Upper lobe of left lung (tissue), 6 donors: ENCODE data around the gene ONECUT3. TPM values are rescaled to one million over a fixed set of nuclear protein-coding genes. Genes with fewer than 3 reads are reported as not detected.

ENCODE experiments used
- ATAC-seq, 2 donors: fragments of 200-7000 bp; cut with Tn5 transposase; one replicate each; pipeline ENCODE4 v1.9.1; 2022; ENCODE audit warnings: mild to moderate bottlenecking in 2 of 2, moderate library complexity in 2 of 2; ENCODE audit not compliant: low FRiP score in 2 of 2
- DNase-seq, 2 donors: peaks; one replicate each; pipeline ENCODE4 v3.0.0-alpha.2; 2019 to 2020
- H3K27ac ChIP-seq, 4 donors: fragments of 200-600 bp; sonication (generic); one replicate each; pipeline ENCODE4 v1.5.1; 2016 to 2019
- H3K27me3 ChIP-seq, 4 donors: fragments of 200-600 bp; sonication (generic); one replicate each; pipeline ENCODE4 v1.5.1; 2017 to 2019
- H3K36me3 ChIP-seq, 4 donors: fragments of 200-600 bp; sonication (generic); one replicate each; pipeline ENCODE4 v1.5.1; 2016 to 2019
- H3K4me1 ChIP-seq, 4 donors: fragments of 200-600 bp; sonication (generic); one replicate each; pipeline ENCODE4 v1.5.1; 2018 to 2019
- H3K4me3 ChIP-seq, 4 donors: fragments of 200-600 bp; sonication (generic); one replicate each; pipeline ENCODE4 v1.5.1; 2017 to 2019; ENCODE audit warnings: mild to moderate bottlenecking in 2 of 4, moderate library complexity in 1 of 4
- H3K9me3 ChIP-seq, 4 donors: fragments of 200-600 bp; sonication (generic); one replicate each; pipeline ENCODE4 v1.5.1; 2018 to 2019
- EP300 ChIP-seq, 4 donors: sonication (generic); formaldehyde crosslinking; IDR thresholded peaks; one replicate each; pipeline ENCODE4 v1.5.1; 2017; ENCODE audit warnings: antibody characterized with exemption in 4 of 4, control low read depth in 2 of 4
- POLR2A ChIP-seq, 4 donors: fragments of 450-650 bp; IDR thresholded peaks; one replicate each; pipeline ENCODE4 v1.5.1; 2016 to 2017; ENCODE audit warnings: antibody characterized with exemption in 4 of 4, mild to moderate bottlenecking in 2 of 4
- POLR2AphosphoS5 ChIP-seq, 2 donors: sonication (generic); formaldehyde crosslinking; IDR thresholded peaks; one replicate each; pipeline ENCODE4 v1.5.1; 2017; ENCODE audit warnings: antibody characterized with exemption in 2 of 2
- WGBS, 2 donors: methylation state at CpG; one replicate each; pipeline ENCODE4 v1.1.5; 2017 to 2018; 5-methylcytosine and 5-hydroxymethylcytosine counted together
- total RNA-seq, 6 donors: library from RNA; depleted of rRNA in 4 of 6; stranded (reverse); fragments of >200 nt in 4 of 6; gene quantifications; one replicate each; pipeline versions ENCODE4 v1.1.0 to v1.2.1, GENCODE V29; 2016 to 2021
- TF ChIP-seq, protein P1 (sequence below), 6 experiments: fragments of 450-650 bp in 4 of 6; fragments of 200-600 bp in 2 of 6; sonication (generic) in 2 of 6; IDR thresholded peaks; one replicate each; pipeline ENCODE4 v1.5.1; 2016 to 2019; ENCODE audit warnings: antibody characterized with exemption in 6 of 6
- donor health status: DM: no; HTN: no; CAD: no; lungs with moderate emphysema.
- donor health status: DM: no; HTN: yes; CAD: no; lungs with severe emphysema.

The ONECUT3 gene
- total RNA-seq, 6 donors from 2014 or later: not detected

GRCh38 chr19:1713170-1713569 lies 40.1 kb upstream of the ONECUT3 start:
- Histone ChIP-seq H3K9me3 (no peaks in the 10 kb centered on the region), H3K27me3 (peaks cover 0 to under 1% (median 0%) of the 10 kb centered on the region in 4 donors), H3K4me3 (no peak overlapping the region), H3K36me3 (no peaks in the 10 kb centered on the region), H3K27ac (no peak overlapping the region), H3K4me1 (no peaks in the 10 kb centered on the region)
- DNase-seq (no peak), ATAC-seq (no peak)
- TF ChIP-seq, protein P1, sequence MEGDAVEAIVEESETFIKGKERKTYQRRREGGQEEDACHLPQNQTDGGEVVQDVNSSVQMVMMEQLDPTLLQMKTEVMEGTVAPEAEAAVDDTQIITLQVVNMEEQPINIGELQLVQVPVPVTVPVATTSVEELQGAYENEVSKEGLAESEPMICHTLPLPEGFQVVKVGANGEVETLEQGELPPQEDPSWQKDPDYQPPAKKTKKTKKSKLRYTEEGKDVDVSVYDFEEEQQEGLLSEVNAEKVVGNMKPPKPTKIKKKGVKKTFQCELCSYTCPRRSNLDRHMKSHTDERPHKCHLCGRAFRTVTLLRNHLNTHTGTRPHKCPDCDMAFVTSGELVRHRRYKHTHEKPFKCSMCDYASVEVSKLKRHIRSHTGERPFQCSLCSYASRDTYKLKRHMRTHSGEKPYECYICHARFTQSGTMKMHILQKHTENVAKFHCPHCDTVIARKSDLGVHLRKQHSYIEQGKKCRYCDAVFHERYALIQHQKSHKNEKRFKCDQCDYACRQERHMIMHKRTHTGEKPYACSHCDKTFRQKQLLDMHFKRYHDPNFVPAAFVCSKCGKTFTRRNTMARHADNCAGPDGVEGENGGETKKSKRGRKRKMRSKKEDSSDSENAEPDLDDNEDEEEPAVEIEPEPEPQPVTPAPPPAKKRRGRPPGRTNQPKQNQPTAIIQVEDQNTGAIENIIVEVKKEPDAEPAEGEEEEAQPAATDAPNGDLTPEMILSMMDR (IDR thresholded peaks at IDR 0.05): no peak
- TF ChIP-seq EP300 (IDR thresholded peaks at IDR 0.05) (no peak), POLR2A (IDR thresholded peaks at IDR 0.05) (no peak), POLR2AphosphoS5 (IDR thresholded peaks at IDR 0.05) (no peak)
- WGBS, 2 donors: 80 to 82% methylated on average over 2 of the region's 2 CpGs

DNA sequence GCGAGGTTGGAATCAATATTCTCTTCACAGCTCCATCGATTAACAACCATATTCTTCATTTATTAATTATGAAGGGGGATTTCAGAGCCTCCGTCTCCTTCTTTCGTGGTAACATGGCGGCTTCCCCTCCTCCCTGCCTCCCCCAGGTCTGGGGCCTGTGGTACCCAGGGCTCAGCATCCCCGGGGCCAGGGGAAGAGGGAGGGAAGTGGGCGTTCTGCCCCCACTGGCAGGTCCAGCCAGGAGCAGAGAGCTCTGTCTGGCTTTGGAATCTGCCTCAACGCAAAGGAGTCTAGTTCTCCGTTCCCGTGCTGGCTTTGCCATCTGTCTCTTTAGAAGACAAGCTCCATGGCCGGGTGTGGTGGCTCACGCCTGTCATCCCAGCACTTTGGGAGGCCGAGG lies 37.8 kb upstream of the ONECUT3 start:
- H3K4me1 ChIP-seq: no peaks in the 10 kb centered on the region
- TF ChIP-seq EP300 (IDR thresholded peaks at IDR 0.05): no peak
- TF ChIP-seq POLR2AphosphoS5 (IDR thresholded peaks at IDR 0.05): no peak
- no peak for TF ChIP-seq POLR2A (IDR thresholded peaks at IDR 0.05)
- TF ChIP-seq, protein P1 (IDR thresholded peaks at IDR 0.05): no peak
- H3K36me3 ChIP-seq: no peaks in the 10 kb centered on the region
- 52 to 60% methylated on average over 13 of the region's 13 CpGs for WGBS, 2 donors
- ATAC-seq (no peak), DNase-seq (no peak)
- no peak overlapping the region for H3K27ac ChIP-seq
- H3K9me3 ChIP-seq: no peaks in the 10 kb centered on the region
- peaks cover 0 to 21% (median 7%) of the 10 kb centered on the region in 4 donors for H3K27me3 ChIP-seq
- H3K4me3 ChIP-seq: no peak overlapping the region

DNA sequence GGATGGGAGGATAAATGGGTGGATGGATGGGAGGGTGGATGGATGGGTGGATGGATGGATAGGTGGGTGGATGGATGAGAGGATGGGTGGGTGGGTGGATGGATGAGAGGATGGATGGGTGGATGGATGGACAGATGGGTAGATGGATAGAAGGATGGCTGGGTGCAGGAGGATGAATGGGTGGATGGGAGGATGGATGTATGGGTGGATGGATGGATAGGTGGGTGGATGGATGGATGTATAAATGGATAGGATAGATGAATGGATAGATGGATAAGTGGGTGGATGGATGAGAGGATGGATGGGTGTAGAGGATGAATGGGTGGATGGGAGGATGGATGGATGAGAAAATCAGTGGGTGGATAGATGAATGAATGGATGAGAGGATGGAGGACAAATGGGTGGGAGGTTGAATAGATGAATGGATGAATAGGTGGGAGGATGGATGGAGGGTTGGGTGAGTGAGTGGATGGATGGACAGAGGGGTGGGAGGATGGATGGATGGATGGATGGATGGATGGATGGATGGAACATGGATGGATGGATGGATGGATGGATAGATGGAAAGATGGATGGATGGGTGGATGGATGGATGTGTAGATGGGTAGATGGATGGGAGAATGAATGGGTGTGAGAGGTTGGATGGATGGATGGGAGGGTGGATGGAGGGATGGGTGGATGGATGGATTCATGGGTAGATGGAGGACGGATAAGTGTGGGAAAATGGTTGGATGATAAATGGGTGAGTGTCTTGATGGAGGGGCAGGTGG lies 35.9 kb upstream of the ONECUT3 start:
- no peaks in the 10 kb centered on the region for H3K36me3 ChIP-seq
- TF ChIP-seq POLR2A (IDR thresholded peaks at IDR 0.05) (no peak), EP300 (IDR thresholded peaks at IDR 0.05) (no peak), POLR2AphosphoS5 (IDR thresholded peaks at IDR 0.05) (no peak)
- no peaks in the 10 kb centered on the region for H3K9me3 ChIP-seq
- DNase-seq: no peak
- no peaks in the 10 kb centered on the region for H3K4me1 ChIP-seq
- H3K4me3 ChIP-seq: no peak overlapping the region
- H3K27me3 ChIP-seq: peaks cover 0 to 21% (median 7%) of the 10 kb centered on the region in 4 donors
- no peak for ATAC-seq
- 75 to 83% methylated on average over 1 of the region's 1 CpG for WGBS, 2 donors
- H3K27ac ChIP-seq: no peak overlapping the region

DNA sequence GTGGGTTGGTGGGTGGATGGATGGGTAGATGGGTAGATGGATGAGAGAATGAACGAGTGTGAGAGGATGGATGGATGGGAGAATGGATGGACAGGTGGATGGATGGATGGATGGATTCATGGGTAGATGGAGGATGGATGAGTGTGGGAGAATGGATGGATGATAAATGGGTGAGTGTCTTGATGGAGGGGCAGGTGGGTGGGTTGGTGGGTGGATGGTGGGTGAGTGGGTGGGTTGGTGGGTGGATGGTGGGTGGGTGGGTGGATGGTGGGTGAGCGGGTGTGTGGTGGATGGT lies 35.4 kb upstream of the ONECUT3 start:
- Histone ChIP-seq H3K9me3 (no peaks in the 10 kb centered on the region), H3K27ac (no peak overlapping the region), H3K4me1 (no peaks in the 10 kb centered on the region), H3K36me3 (no peaks in the 10 kb centered on the region), H3K4me3 (no peak overlapping the region), H3K27me3 (peaks cover 0 to 21% (median 7%) of the 10 kb centered on the region in 4 donors)
- TF ChIP-seq, protein P1 (IDR thresholded peaks at IDR 0.05): no peak
- TF ChIP-seq POLR2A (IDR thresholded peaks at IDR 0.05): no peak
- no peak for TF ChIP-seq POLR2AphosphoS5 (IDR thresholded peaks at IDR 0.05)
- no peak for TF ChIP-seq EP300 (IDR thresholded peaks at IDR 0.05)
- ATAC-seq (no peak), DNase-seq (no peak)
- WGBS, 2 donors: 79 to 95% methylated on average over 1 to 2 of the region's 2 CpGs

DNA sequence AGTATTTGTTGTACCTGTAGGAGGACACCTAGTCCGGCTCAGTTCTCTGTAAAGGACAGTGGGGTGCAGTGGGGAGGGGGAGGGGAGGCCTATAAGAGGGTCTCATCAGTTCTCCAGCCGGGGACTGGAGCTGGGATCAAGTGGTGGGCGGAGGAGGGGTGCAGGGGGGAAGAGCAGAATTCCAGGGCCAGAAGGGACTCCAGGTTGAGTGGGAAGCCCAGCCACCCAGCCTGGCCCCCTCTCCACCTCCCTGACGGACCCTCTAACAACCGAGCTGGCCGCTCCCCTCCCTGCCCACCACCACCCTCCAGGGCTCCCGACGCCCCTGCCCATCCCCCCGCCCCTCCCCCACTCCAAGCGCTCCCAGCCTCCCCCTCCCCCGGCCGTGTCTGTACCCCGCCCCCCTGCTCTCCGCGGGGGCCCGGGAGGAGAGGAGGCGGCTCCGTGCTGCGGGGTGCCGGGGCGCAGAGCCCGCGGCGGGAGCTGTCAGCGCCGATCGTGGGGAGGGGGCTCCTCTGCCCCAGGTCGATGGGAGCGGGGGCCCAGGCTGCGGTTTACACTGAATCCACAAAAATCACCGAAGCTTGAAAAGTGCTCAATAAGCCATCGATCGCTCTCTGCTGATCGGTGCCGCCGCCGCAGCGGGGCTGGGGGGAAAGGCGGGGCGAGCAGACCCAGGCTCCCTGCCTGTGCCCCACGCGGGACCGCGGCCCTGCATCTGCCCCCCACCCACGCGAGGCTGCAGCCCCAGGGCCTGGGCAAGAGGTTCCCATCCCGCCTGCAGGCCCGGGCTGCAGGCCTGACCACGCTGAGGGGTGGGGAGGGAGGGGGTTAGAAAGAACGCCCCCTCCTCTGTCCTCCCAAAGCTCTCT lies 34.6 kb upstream of the ONECUT3 start:
- no peak overlapping the region for H3K4me3 ChIP-seq
- no peak for TF ChIP-seq EP300 (IDR thresholded peaks at IDR 0.05)
- no peak for TF ChIP-seq POLR2A (IDR thresholded peaks at IDR 0.05)
- no peak for TF ChIP-seq POLR2AphosphoS5 (IDR thresholded peaks at IDR 0.05)
- TF ChIP-seq, protein P1 (IDR thresholded peaks at IDR 0.05): no peak
- H3K9me3 ChIP-seq: no peaks in the 10 kb centered on the region
- no peaks in the 10 kb centered on the region for H3K36me3 ChIP-seq
- no peaks in the 10 kb centered on the region for H3K4me1 ChIP-seq
- ATAC-seq: no peak
- 7 to 9% methylated on average over 11 to 31 of the region's 50 CpGs for WGBS, 2 donors
- peaks cover 0 to 21% (median 7%) of the 10 kb centered on the region in 4 donors for H3K27me3 ChIP-seq
- no peak overlapping the region for H3K27ac ChIP-seq
- peak in 1 of 2 donors; percentile 80 for DNase-seq
